ENCODE measurements around the gene IL5. TPM values are rescaled to one million over a fixed set of nuclear protein-coding genes. Genes with fewer than 3 reads are reported as not detected.

Gene IL5
- total and polyA plus RNA-seq, 2 experiments from 2014 or later, result not detected

DNA sequence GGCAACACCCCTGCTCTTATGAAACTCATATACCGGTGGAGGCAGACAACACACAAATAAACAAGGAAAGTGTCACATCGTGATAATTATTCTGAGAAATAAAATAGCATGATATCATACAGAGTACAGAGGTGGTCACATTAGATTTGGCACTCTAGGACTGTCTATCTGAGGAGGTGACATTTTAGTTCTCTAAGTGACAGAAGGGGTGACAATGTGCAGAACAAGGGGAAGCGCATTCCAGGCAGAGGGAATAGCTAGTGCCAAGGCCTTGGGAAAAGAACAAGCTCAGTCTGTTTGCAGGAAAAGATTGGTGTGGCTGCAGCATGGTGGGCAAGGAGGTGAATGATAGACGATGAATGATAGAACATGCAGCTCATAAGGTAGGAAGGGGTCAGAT is 40.1 kb downstream of the IL5 start:
- Histone ChIP-seq H2AFZ (no peak overlapping the region), H3K4me2 (no peak overlapping the region), H3K9me2 (ENCODE audit: insufficient read depth) (no peaks in the 10 kb centered on the region), H3K27me3 (ENCODE audit: insufficient read depth) (no peaks in the 10 kb centered on the region), H3K4me1 (ENCODE audit: insufficient read depth) (no peaks in the 10 kb centered on the region), H3K79me2 (replicated peaks; ENCODE audit: insufficient read depth) (no peaks in the 10 kb centered on the region), H3K4me3 (no peak overlapping the region), H3F3A (replicated peaks; ENCODE audit: low read depth) (no peaks in the 10 kb centered on the region), H4K20me1 (replicated peaks; ENCODE audit: insufficient read depth) (no peaks in the 10 kb centered on the region), H3K36me3 (ENCODE audit: insufficient read depth) (no peaks in the 10 kb centered on the region), H3K27ac (ENCODE audit: low read depth) (no peak overlapping the region)
- Mint-ChIP-seq H3K4me3 (no peak overlapping the region), H3K36me3 (ENCODE audit: low read depth) (no peaks in the 10 kb centered on the region; the same call in 2 of the 3 replicates), H3K9me3 (no peaks in the 10 kb centered on the region), H3K27me3 (ENCODE audit: insufficient read depth, low read depth, poor library complexity) (no peaks in the 10 kb centered on the region), H3K4me1 (0 out of 3 replicates have a peak, but pooled peaks cover 2% of the 10 kb centered on the region), H3K27ac (no peak overlapping the region; the same call in 1 of the 2 replicates)
- ATAC-seq (no peak), DNase-seq (ENCODE audit: low spot score) (no peak)
- no peak for TF ChIP-seq EZH2 (IDR thresholded peaks at IDR 0.05; ENCODE audit: low read depth, unreplicated experiment)

DNA sequence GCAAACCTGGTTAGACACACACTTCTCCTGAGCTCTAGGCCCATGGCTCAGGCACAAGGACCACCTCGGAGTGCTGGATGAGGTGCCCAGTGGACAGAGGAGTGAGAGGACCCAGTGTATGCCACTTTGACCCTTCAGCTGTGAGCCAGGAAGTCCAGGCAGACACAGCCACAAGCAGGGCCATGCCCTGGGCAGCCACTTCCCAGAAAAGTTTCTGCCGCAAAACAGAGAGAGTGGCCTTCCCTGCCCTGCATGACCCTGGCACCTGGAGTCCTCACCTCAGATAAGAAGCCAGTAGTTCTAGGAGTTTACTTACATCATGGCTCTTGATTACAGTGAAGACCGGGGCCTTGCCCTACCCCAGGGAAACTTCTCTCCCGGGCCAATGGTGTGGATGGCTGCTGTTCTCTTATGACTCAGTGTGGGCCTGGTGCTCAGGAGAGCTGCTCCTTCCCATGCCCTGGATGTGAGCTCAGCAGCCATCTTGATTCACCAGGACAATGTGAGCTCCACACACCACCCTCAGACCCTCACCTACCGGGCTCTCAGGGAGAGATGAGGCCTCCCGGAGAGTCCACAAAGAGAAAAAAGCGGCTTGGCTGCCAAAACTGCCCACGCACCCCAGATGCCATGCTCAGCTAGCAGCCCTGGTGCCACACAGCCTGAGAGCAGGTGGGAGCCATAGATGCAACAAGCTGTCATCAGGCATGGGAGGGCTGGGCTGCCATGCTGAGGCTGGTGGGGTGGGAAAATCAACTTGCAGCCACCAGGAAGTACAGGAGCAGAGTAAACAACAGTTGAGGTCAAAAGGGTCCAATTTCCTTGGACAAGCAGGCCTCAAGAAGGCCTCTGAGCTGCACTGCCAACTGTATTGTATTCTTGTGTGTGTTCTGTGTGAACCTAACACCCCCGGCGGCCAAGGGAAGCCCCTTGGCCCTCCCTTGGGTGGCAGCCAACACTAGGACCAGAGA is 41.1 kb downstream of the IL5 start:
- H3K4me3 Mint-ChIP-seq, result no peak overlapping the region
- Histone ChIP-seq H3K27me3 (ENCODE audit: insufficient read depth) (no peaks in the 10 kb centered on the region), H3K79me2 (replicated peaks; ENCODE audit: insufficient read depth) (no peaks in the 10 kb centered on the region), H4K20me1 (replicated peaks; ENCODE audit: insufficient read depth) (no peaks in the 10 kb centered on the region), H3K9me2 (ENCODE audit: insufficient read depth) (no peaks in the 10 kb centered on the region; the same call in 1 of the 2 replicates), H3K4me3 (no peak overlapping the region), H3F3A (replicated peaks; ENCODE audit: low read depth) (no peaks in the 10 kb centered on the region), H3K4me2 (no peak overlapping the region), H3K36me3 (ENCODE audit: insufficient read depth) (no peaks in the 10 kb centered on the region), H3K4me1 (ENCODE audit: insufficient read depth) (no peaks in the 10 kb centered on the region), H2AFZ (no peak overlapping the region), H3K27ac (ENCODE audit: low read depth) (no peak overlapping the region)
- no peaks in the 10 kb centered on the region; the same call in 2 of the 3 replicates for H3K36me3 Mint-ChIP-seq (ENCODE audit: low read depth)
- H3K27ac Mint-ChIP-seq, result no peak overlapping the region
- H3K4me1 Mint-ChIP-seq, result 0 out of 3 replicates have a peak, but pooled peaks cover 2% of the 10 kb centered on the region
- peaks cover 2% of the 10 kb centered on the region for H3K27me3 Mint-ChIP-seq (ENCODE audit: insufficient read depth, low read depth, poor library complexity)
- DNase-seq (ENCODE audit: low spot score), result no peak
- H3K9me3 Mint-ChIP-seq, result no peaks in the 10 kb centered on the region
- no peak for ATAC-seq
- TF ChIP-seq ZNF114 (CRISPR knock-in tag; IDR thresholded peaks at IDR 0.05) (no peak), POLR2AphosphoS5 (IDR thresholded peaks at IDR 0.05; ENCODE audit: low read depth) (no peak), ZNF331 (CRISPR knock-in tag; IDR thresholded peaks at IDR 0.05; ENCODE audit: low read depth) (no peak), EZH2phosphoT487 (IDR thresholded peaks at IDR 0.05; ENCODE audit: unreplicated experiment) (no peak), ETS1 (IDR thresholded peaks at IDR 0.05) (no peak), REST (IDR thresholded peaks at IDR 0.05; ENCODE audit: unreplicated experiment) (no peak), CREB1 (CRISPR knock-in tag; IDR thresholded peaks at IDR 0.05; ENCODE audit: low read depth) (no peak), STAT1 (IDR thresholded peaks at IDR 0.05; ENCODE audit: unreplicated experiment) (no peak), EZH2 (IDR thresholded peaks at IDR 0.05; ENCODE audit: low read depth, unreplicated experiment) (no peak), JUNB (IDR thresholded peaks at IDR 0.05; ENCODE audit: unreplicated experiment) (no peak)
- TF ChIP-seq, protein P1, sequence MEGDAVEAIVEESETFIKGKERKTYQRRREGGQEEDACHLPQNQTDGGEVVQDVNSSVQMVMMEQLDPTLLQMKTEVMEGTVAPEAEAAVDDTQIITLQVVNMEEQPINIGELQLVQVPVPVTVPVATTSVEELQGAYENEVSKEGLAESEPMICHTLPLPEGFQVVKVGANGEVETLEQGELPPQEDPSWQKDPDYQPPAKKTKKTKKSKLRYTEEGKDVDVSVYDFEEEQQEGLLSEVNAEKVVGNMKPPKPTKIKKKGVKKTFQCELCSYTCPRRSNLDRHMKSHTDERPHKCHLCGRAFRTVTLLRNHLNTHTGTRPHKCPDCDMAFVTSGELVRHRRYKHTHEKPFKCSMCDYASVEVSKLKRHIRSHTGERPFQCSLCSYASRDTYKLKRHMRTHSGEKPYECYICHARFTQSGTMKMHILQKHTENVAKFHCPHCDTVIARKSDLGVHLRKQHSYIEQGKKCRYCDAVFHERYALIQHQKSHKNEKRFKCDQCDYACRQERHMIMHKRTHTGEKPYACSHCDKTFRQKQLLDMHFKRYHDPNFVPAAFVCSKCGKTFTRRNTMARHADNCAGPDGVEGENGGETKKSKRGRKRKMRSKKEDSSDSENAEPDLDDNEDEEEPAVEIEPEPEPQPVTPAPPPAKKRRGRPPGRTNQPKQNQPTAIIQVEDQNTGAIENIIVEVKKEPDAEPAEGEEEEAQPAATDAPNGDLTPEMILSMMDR (conservative IDR thresholded peaks at IDR 0.05; ENCODE audit: low read depth in 2 of 2), result no peak
